LHCN-M2 (cell line): ENCODE data around the gene ACTG1. TPM values are rescaled to one million over a fixed set of nuclear protein-coding genes. Genes with fewer than 3 reads are reported as not detected.

ENCODE experiments used
- DNase-seq: peaks from one replicate; pipeline ENCODE4 v3.0.0-alpha.2; 2012; ENCODE audit warnings: low read depth
- total RNA-seq: library from RNA; depleted of rRNA; stranded (reverse); fragments of >200 nt; gene quantifications from 2 replicates; pipeline ENCODE4 v1.2.3, GENCODE V29; 2014

The ACTG1 gene
- total RNA-seq, 1 experiment from 2014 or later, result 6,893 TPM

DNA sequence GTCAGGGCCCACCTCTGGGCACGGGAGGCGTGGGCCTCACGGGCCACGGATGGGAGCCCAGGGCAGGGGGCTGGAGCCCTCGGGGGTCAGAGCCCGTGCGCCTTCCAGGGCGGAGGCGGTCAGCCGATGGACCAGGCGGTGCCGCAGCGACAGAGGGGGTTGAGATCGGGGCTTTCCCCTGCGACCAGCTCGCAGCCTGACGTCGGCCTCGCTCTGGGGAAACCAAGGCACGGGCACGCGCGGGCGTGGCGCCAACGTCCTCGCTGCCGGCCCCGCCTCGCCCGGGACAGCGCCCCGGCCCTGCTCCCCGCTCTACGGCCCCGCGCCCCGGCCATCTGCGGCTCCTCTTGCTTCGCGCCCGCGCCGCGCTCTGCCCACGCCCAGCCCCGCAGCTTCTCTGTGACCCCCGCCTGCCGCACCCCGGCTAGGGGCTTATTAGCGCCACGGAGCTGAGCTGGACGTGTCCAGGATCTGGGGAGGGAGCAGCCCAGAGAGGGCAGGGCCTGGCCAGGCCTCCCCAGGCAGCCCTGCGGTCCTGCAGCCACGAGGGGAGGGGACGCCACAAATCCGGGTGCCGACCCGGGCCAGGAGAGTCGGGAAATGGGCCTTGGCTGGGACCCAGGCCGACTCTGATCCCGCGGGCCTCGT, 13.5 kb downstream of the ACTG1 start:
- DNase-seq, result no peak

DNA sequence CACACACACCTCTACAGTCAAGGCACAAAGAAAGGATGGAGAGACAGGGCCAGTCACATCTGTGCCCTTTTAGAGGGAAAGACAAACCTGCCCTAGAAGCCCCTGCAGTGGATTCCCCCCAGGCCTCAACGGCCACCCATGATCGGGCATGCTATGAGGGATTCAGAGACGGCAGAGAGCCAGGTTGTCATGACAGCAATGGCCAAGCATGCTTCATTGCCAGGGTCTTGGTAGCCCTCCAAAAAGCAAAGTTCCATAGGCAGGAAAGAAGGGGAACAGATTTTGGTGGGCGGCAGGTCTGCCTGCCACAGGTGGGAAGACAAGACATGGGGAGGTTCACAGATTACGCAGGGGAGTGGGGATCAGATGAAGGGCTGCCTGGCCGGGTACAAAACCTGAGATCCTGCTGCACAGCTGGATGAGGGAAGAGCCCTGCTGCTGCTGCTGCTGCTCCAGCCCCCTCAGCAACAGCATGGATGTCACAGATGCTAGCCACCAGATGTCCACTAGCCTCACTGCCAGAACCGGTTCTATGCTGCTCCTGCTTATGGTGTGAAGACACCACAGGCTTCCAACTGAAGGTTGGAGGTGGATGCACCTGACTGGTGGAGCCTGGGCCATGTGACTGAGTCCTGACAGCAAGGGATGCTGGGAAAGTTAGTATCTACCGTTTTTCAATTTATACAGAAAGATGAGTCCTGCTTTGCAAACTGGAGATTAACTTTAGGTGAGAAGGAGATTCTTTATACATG, 17.8 kb downstream of the ACTG1 start:
- peak; percentile 42 for DNase-seq

DNA sequence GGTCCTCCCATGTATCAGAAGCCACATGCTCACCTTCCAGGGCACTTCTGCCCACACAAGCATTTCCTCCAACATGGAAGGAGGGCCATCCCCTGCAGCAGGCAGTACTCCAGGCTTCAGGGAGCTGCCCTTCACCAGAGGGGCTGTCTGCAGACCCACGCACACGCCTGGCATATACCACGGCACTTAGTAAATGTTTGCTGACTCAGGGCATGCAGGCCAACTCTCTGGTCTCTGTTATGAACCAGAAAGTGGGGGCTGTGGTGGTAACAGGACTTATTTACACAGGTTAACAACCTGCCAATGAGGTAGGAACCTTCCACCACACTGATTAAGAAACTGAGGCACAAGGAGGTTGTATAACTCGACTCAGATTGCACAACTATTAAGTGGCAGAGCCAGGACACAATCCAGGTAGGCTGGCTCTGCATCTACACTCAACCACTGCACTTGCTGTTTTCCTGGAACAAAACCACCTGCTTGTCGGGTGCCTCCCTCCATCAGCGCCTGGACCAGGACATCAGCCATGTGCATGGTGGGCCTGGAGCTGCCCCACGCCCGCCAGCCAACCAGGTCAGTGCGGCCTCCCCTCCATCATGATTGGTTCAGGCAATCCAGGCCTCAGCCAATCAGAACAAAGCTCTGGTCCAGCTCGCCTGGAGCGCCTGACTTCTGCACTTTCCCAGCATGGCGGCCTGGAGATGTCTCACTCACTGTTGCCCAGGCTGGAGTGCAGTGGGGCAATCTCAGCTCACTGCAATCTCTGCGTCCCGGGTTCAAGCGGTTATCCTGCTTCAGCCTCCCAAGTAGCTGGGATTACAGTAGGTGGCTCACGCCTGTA, 19.2 kb downstream of the ACTG1 start:
- DNase-seq, result no peak

DNA sequence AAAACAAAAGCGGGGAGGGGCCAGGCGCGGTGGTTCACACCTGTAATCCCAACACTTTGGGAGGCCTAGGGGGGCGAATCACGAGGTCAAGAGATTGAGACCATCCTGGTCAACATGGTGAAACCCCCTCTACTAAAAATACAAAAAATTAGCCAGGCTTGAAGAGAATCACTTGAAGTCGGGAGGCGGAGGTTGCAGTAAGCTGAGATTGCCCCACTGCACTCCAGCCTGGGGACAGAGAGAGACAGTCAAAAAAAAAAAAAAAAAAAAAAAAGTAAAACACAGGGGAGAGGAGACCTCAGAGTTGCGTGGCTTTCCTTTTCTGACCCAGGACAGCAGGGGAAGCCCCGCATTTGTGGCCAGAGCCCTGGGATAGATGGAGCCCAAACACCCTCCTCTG, 19.9 kb downstream of the ACTG1 start:
- DNase-seq, result no peak

DNA sequence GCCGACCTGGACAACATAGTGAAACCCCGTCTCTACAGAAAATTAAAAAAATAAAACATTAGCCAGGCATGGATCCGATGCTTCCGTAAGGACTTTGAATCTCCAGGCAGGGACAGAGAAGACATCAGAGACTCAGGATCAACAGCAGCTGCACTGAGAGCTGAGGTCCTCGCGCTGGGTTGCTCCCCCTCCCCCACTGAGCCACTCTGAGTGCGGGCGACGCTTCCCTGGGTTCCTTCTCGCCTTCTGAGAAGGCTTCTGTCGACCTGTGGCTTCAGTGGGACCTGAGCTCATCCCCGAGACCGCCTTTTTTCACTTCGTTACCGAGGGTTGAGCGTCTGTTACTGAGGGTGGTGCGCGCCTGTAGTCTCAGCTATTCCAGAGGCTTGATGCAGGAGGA, 20.4 kb downstream of the ACTG1 start:
- no peak for DNase-seq

DNA sequence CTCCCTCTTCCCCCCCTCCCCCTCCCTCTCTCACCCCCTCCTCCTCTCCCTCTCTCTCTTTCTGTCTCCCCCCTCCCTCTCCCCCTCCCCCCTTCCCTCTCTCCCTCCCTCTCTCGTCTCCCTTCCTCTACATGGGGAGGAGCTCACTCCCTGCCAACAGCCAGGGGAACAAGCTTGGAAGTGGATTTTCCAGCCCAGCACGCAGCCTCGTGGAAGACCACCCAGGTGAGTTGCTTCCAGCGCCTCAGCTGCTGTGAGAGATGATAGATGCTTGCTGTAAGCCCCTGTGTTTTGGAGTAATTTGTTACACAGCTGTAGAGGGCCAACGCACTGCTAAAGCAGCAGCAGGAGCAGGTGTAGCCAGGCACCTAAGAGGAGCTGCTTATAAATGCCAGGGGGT, 20.8 kb downstream of the ACTG1 start:
- no peak for DNase-seq

DNA sequence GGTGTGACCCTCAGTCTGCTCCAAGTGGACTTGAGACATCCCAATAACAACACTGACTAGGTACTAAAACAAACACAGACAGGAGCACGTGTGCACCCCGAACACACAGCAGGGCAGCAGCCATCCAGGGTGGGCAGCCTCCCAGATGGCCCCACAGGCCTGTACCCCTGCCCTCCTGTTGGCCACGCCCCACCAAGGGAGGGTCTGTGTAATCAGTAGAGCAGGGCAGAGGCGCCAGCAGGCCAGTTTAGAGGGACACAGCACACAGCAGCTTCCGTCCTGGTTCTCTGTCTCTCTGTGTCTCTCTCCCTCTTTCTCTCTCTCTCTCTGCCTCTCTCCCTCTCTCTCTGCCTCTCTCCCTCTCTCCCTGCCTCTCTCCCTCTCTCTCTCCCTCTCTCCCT, 21.4 kb downstream of the ACTG1 start:
- no peak for DNase-seq

DNA sequence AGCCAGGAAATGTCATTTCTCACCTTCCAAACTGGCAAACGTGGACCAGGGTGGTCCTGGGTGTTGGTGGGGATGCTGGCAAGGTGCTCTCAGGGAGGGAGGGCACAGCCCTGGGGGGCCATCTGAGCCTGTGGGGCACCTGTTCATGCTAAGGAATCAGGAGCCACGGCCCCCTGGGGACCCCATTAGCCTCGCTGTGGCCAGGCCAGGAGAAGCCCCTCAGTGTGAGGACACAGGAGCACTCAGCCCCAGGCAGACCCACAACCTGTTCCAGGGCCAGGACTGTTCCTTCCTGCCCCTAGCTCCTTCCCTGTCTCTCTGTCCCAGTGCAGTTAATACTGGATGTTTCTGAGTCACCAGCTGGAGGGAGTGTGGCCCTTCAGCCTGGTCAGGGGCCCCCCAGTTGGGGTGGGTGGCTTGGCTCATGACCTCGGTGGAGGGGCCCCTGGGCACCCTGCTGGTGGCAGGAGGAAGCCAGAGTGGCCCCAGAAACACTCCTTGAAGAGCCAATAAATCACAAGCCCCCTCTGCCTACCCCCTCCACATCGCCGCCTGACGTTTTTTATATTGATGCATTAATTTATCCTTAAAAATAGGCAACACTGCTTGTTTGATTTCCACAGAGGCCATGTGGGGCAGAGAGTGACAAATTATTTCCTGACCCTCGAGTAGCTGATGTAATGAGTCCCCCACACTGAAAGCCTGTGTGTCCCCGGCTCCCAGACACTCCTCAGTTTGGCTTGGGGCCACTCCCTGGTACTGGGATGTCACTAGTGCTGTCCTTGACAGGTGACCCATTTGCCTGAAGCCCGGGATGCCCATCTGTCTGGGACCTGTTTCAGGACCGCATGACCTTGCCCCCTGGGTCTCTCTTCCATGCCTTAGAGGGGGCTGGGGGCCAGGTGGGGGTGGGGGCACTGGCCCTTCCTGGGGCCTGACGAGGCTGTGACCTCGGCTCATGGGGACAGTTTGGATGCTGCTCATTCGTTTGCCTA, 22.3 kb downstream of the ACTG1 start:
- DNase-seq, result no peak

DNA sequence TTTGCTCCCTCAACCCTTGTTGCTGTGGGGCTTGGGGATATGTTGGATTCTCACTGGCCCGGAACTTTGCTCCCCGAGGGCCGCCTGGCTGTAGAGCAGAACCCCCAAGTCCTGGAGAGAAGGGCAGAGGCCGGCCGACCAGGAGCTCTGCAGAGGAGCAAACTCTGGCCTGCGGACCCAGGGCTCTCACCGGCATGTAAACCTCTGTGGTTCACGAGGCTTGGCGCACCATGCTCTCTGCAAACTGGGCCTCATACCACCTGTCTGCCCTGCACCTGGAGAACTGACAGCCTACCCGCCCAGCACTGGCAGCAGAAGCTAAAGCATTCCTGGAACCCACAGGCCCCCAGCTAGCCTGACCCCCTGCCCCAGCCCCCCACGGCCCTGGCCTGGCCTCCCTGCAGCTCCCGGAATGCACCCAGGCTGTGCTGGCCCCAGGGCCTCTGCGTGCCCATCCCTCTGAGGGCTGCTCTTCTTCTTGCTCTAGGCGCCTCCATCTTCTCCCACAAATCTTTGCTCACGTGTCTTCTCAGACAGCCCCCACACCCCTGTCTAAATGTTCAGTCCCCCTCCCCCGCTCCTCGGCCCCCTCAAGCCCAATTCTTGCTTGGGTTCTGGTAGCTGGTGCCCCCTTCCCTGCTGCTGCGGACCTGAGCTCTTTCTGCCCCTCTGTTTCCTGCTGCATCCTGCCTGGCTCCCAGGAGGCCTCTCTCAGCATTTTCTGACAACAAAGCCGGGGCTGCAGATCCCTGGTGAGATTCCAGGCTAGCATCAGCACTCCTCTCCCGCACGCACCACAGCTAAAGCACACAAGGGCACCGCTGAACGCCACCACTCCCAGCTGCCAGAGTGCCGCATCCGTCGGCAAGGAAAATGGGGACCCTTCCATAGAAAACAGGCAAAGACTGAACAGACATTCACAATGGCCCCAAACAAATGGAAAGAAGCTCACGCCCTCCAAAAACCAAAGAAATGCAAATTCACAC, 23.3 kb downstream of the ACTG1 start:
- DNase-seq, result no peak

DNA sequence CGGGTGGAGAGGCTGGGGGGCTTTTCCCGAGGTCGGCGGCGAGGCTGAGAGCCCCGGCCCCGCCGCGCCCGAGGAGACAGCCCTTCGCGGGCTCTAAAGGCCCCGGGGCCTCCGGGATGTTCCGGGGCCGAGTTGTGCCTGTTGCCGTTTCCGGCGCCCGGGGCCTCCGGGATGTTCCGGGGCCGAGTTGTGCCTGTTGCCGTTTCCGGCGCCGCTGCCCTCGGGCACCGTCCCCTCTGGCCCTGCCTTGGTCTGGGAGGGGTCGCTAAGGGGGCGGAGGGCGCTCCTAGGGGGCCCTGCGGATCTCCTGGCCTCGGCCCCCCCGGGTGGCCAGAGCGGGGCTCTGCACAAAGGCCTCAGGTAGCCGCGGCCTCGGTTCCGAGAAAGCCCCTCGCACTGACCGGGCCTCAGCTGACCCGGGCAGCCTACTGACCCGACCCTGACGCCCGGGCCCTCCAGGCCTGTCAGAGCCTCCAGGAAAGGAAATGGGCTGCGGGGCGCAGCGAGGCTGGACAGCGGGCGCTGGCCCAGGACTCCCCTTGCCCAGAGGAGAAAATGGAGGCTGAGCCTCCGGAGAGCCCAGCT, 24.2 kb downstream of the ACTG1 start:
- DNase-seq, result no peak

DNA sequence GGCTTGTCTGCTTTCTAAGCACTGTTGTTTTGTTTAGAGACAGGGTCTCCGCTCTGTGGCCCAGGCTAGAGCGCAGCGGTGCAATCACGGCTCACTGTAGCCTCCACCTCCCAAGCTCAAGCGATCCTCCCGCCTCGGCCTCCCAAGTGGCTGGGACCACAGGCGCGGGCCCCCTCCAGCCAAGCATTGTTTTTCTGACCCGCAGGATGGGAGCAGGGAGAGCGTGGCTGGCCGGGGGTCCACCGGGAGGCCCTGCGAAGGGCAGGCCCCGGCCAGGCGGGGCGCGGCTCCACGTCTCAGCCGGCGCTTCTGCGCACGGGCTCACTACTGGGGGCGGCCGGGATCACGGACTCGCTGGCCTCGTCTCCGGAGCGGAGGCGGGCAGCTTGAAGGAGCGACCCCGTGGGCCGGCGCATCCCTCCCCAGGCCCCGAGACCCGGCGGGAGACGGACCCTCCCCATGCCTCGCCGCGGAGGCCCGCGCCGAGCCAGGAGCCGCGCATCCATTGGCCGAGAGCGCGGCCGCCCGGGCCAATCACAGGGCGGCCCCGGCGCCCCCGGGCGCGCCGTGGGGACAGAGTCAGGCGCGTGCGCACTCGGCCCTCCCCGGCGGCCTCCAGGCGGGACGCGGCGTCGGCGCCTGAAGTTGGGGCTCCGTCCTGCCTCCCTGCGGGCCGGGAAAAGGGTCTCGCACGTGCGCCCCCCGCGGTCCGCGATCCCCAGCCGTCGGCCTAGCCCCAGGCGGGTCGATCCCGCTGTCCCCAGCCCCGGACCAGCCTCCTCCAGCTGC, 24.9 kb downstream of the ACTG1 start:
- DNase-seq, result peak; percentile 59

DNA sequence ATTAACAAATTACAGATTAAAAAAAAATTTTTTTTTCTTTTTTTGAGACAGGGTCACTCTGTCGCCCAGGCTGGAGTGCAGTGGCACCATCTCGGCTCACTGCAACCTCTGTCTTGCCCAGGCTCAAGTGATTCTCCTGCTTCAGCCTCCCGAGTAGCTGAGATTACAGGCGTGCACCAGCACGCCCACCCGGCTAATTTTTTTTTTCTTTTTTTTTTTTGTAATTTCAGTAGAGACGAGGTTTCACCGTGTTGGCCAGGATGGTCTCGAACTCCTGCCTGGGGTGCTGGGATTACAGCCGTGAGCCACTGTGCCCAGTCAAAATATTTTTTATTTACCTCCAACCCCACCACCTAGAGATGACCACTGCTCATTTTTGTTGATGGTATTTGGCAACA, 25.5 kb downstream of the ACTG1 start:
- no peak for DNase-seq

DNA sequence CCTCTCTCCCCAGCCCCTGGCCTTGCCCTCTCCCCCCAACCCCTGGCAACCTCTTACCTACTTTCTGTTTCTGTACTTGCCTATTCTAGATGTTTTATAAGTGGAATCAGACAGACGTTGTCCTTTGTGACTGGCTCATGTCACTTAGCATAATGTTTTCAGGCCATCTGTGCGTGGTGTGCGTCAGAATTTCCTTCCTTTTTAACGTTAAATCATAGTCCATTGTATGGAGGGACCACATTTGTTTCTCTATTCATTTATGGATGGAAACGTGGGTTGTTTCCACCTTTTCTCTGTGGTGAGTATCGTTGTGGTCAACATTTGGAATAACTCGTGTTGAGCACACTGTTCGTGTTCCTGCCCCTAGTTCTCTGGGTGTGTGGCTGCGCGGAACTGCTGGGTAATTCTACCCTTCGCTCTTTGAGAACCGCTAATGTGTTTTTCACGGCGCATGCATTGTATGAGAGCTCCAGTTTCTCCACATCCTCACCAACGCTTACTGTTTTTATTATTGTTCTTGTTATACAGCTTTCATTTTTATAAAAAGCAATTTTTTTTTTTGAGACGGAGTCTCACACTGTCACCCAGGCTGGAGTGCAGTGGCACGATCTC, 26.3 kb downstream of the ACTG1 start:
- DNase-seq, result no peak

DNA sequence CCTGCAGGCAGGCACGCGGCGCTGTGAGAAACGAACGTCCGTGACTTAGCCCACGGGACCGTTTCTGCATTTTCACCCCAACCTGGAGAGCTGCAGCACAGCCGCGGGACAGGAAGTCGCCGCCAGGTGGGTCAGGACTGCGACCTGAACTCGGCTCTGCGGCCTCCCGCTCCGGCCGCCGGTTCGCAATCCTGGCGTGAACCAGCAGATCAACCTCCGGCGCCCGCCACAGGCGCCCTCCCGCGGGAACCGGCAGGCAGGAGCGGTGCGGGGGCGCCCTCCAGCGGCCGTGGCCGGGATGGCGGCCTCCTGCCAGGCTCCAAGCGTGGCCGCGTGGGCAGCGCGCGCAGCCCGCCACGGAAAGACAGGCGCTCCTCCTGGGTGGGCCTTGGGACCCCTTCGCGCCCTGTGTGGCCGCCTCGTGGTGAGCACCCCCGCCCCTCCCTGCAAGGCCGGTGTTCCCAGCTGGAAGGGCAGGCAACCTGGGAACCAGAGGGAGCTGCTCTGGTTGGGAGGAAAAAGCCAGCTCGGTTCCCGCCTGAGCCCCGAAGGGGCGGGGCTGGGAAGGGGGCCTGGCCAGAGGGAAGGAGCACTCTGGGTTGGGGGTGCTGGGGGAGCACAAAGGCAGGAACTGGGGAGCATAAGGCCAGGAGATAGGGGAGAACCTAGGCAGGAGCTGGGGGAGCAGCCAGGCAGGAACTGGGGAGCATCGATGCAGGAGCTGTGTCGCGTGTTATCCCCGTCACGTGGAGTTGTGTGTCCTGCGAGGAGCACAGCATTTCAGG, 28.2 kb downstream of the ACTG1 start:
- DNase-seq, result peak; percentile 62

DNA sequence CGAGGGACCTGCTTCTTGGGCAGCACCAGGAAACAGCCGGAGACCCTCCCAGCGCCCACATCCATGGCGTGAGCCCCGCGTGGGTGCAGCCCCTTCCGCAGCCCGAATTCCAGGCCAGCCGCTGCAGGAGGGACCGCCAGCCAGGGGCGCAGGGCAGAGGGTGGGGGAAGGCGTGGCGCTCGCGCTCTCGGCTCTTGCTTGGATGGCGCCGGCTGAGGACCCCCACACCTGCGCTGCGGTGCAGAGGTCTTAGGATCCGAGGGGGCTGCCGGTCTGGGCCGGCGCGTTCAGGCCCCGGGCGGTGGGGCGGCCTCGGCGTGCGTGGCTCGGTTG, 28.8 kb downstream of the ACTG1 start:
- DNase-seq, result no peak

DNA sequence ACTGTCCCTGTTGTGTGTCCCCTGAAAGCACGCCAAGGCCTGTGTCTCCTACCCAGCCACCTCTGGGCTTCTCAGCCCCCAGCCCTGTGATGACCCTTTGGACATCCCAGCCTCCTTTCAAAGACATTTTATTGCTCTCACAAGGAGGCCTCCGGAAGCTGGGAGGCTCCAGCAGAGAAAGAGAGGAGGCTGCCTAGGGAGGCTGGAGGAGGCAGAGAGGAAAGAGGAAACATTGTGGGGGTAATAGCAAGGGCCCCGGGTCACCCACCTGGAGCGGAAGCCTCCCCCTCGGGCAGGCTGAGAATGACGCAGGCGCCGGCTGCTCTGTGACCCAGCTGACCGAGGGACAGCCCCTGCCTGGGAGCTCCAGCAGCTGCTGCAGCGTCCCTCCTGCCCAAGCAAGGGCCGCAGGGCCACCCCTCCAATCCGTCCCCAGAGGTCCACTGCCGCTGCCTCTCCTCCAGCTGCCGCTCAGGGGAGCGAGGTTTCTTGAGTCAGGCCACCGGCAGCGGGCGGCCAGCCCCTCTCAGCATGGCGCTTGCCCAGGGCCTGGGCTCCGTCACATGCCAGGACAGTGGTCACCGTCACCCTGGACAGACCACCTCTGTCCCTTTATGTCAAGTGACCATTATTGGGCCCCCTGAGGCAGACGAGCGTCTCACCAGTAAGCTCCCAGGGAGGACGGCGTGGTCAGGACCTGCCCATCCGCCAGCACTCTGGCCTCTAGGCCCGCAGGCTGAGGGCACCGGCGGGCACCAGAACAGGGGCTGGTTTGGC, 29.3 kb downstream of the ACTG1 start:
- DNase-seq, result no peak

DNA sequence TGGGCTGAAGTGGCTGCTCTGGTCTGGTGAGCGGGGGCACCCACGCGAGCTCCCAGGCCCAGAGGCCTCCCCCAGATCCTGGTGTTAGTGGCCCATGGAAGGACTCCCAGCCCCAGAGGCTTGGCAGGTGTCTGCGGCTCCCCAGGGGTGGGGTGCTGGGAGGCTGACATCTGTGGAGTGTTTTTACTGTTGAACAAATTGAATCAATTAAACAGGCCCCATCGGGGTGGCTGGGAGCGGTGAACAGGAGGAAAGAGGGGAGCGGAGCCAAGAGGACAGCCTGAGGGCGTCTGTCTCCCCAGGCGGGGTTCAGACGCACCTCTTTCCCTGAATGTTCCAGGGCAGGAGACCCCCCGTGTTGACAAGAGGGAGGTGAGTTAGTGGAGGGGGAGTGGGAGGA, 29.9 kb downstream of the ACTG1 start:
- DNase-seq, result no peak
